Hepatocyte (in vitro differentiated cells): Measurements from ENCODE around the gene SFMBT2. TPM values are rescaled to one million over a fixed set of nuclear protein-coding genes. Genes with fewer than 3 reads are reported as not detected.

Experiments
- DNase-seq: peaks from one replicate; pipeline ENCODE4 v3.0.0-alpha.2; 2016; ENCODE audit warnings: low spot score
- H2AFZ ChIP-seq: fragments of 200-600 bp; sonication (generic); 2 replicates; pipeline ENCODE4 v1.6.0; 2016; ENCODE audit warnings: antibody characterized with exemption, mild to moderate bottlenecking
- H3K27ac ChIP-seq: fragments of 200-600 bp; sonication (generic); 2 replicates; pipeline ENCODE4 v1.5.1; 2016; ENCODE audit warnings: mild to moderate bottlenecking
- H3K27me3 ChIP-seq: fragments of 200-600 bp; sonication (generic); 2 replicates; pipeline ENCODE4 v1.6.1; 2016
- H3K36me3 ChIP-seq: fragments of 200-600 bp; sonication (generic); replicated peaks from 2 replicates; pipeline ENCODE4 v1.5.1; 2016; ENCODE audit warnings: low read depth; ENCODE audit not compliant: insufficient read depth
- H3K4me1 ChIP-seq: fragments of 200-600 bp; sonication (generic); 2 replicates; pipeline ENCODE4 v1.5.1; 2016; ENCODE audit warnings: mild to moderate bottlenecking, moderate library complexity; ENCODE audit not compliant: insufficient read depth
- H3K4me2 ChIP-seq: fragments of 200-600 bp; sonication (generic); 2 replicates; pipeline ENCODE4 v1.6.0; 2016
- H3K4me3 ChIP-seq: fragments of 200-600 bp; sonication (generic); 2 replicates; pipeline ENCODE4 v1.5.1; 2016; ENCODE audit warnings: mild to moderate bottlenecking
- H3K79me2 ChIP-seq: fragments of 200-600 bp; sonication (generic); 2 replicates; pipeline ENCODE4 v1.6.0; 2017; ENCODE audit warnings: mild to moderate bottlenecking
- H3K9me2 ChIP-seq: fragments of 200-600 bp; sonication (generic); replicated peaks from 2 replicates; pipeline ENCODE4 v1.6.0; 2017; ENCODE audit warnings: mild to moderate bottlenecking; ENCODE audit not compliant: insufficient read depth
- H3K9me3 ChIP-seq: fragments of 200-600 bp; sonication (generic); 2 replicates; pipeline ENCODE4 v1.5.1; 2016; ENCODE audit warnings: low read depth, mild to moderate bottlenecking
- H4K20me1 ChIP-seq: fragments of 200-600 bp; sonication (generic); 2 replicates; pipeline ENCODE4 v1.6.0; 2016; ENCODE audit warnings: mild to moderate bottlenecking; ENCODE audit not compliant: insufficient read depth, poor library complexity, severe bottlenecking
- EZH2 ChIP-seq: fragments of 200-600 bp; sonication (generic); IDR thresholded peaks from 2 replicates; pipeline ENCODE4 v1.6.1; 2016; ENCODE audit warnings: antibody characterized with exemption, mild to moderate bottlenecking, borderline replicate concordance
- EZH2phosphoT487 ChIP-seq: fragments of 200-600 bp; sonication (generic); IDR thresholded peaks from one replicate; pipeline ENCODE4 v1.6.1; 2018; ENCODE audit warnings: antibody characterized with exemption, mild to moderate bottlenecking, low read depth, moderate library complexity; ENCODE audit not compliant: unreplicated experiment, severe bottlenecking
- WGBS: methylation state at CpG from one replicate; pipeline ENCODE4 v1.1.6; 2016; ENCODE audit warnings: low lambda C conversion rate; ENCODE audit errors: missing lambda C conversion rate; 5-methylcytosine and 5-hydroxymethylcytosine counted together
- polyA plus RNA-seq: library from polyadenylated mRNA; unstranded; fragments of >200 nt; fragmentation: Nextera tagmentation; extraction: Ambion mirVana; gene quantifications from 2 replicates; pipeline ENCODE4 v1.2.1, GENCODE V29; 2016
- total RNA-seq: library from RNA; depleted of rRNA; stranded (reverse); fragments of >200 nt; gene quantifications from 2 replicates; pipeline ENCODE4 v1.2.3, GENCODE V29; 2014
- TF ChIP-seq, protein P1 (sequence below): fragments of 200-600 bp; sonication (generic); IDR thresholded peaks from 2 replicates; pipeline ENCODE4 v1.5.1; 2016; ENCODE audit warnings: antibody characterized with exemption, mild to moderate bottlenecking; ENCODE audit not compliant: poor library complexity

SFMBT2 gene
- total and polyA plus RNA-seq, 2 experiments from 2014 or later: 1.1 to 3.8 TPM

DNA sequence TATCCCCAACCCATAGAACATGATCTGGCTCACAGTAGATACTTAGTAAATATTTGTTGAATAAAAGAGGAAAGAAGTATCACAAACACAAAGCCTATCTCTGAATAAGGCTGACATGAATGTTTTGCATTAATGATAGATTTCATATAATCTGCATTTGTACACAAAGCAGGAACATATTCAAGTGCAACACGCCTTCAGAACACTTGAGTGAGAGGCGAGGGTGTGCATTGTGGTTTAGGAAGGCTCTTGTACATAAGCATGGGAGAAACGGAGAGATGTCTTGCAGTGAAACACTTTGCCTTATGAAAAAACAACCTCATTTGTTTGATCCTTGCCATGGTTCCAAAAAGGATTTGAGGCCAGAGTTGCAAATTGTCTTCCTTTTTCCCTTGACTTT, 14.1 kb upstream of the SFMBT2 start:
- Histone ChIP-seq H3K27ac (no peak overlapping the region), H3K4me2 (no peak overlapping the region), H4K20me1 (no peaks in the 10 kb centered on the region), H3K36me3 (no peaks in the 10 kb centered on the region), H3K9me3 (no peaks in the 10 kb centered on the region), H3K9me2 (no peaks in the 10 kb centered on the region), H2AFZ (no peak overlapping the region), H3K4me1 (no peaks in the 10 kb centered on the region), H3K27me3 (peaks cover 59% of the 10 kb centered on the region), H3K4me3 (no peak overlapping the region), H3K79me2 (no peaks in the 10 kb centered on the region)
- WGBS: 87% methylated on average over 3 of the region's 3 CpGs
- no peak for TF ChIP-seq EZH2phosphoT487
- DNase-seq: no peak

DNA sequence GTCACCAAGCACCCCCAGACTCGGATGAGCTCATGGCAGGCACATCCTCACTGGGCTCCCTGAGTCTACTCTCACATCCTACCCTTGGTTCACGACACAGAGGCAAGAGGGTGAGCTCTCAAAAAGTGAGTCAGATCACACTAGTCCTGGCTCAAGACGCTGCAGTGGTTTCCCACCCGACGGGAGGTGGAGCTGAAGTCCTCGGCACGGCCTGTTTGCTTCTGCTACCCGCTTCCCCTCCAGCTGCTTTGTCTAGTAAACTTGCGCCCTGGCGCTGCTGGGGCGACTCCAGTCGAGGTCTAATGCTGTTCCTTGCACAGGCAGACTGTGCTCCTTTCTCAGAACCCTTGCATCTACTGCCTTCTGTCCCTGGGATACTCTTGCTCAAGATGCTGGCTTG, 13.5 kb upstream of the SFMBT2 start:
- 58% methylated on average over 12 of the region's 12 CpGs for WGBS
- Histone ChIP-seq H3K27me3 (peaks cover 65% of the 10 kb centered on the region), H3K4me3 (no peak overlapping the region)

DNA sequence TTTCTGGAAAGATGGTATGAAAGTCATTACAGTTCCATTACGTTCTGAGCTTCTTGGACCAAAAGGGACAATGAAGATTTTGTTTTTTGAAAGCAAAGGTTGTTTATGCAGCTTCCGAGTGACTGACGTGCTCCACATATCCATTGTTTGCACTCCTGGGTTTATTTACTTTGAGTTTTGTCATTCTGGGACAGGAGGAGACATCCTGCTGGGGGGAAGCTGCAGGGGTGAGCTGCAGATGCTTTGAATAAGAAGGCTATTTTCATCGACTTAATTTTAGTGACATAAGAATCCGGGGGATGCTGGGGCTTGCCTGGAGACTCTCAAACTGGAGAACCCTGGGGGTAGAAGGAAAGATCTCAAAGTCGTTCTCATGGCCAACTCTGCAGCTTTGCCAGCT, 12.7 kb upstream of the SFMBT2 start:
- Histone ChIP-seq H3K4me1 (no peaks in the 10 kb centered on the region), H3K27ac (no peak overlapping the region), H3K27me3 (peaks cover 71% of the 10 kb centered on the region), H4K20me1 (no peaks in the 10 kb centered on the region), H3K4me3 (no peak overlapping the region), H3K4me2 (no peak overlapping the region), H3K9me2 (no peaks in the 10 kb centered on the region), H2AFZ (no peak overlapping the region), H3K79me2 (no peaks in the 10 kb centered on the region), H3K36me3 (no peaks in the 10 kb centered on the region), H3K9me3 (no peaks in the 10 kb centered on the region)
- WGBS: 12% methylated on average over 6 of the region's 6 CpGs
- no peak for DNase-seq
- TF ChIP-seq EZH2 (no peak), EZH2phosphoT487 (no peak)
- TF ChIP-seq, protein P1, sequence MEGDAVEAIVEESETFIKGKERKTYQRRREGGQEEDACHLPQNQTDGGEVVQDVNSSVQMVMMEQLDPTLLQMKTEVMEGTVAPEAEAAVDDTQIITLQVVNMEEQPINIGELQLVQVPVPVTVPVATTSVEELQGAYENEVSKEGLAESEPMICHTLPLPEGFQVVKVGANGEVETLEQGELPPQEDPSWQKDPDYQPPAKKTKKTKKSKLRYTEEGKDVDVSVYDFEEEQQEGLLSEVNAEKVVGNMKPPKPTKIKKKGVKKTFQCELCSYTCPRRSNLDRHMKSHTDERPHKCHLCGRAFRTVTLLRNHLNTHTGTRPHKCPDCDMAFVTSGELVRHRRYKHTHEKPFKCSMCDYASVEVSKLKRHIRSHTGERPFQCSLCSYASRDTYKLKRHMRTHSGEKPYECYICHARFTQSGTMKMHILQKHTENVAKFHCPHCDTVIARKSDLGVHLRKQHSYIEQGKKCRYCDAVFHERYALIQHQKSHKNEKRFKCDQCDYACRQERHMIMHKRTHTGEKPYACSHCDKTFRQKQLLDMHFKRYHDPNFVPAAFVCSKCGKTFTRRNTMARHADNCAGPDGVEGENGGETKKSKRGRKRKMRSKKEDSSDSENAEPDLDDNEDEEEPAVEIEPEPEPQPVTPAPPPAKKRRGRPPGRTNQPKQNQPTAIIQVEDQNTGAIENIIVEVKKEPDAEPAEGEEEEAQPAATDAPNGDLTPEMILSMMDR: no peak

More for the DNA sequence above, 13.5 kb upstream of the SFMBT2 start:
- H3K27ac ChIP-seq: no peak overlapping the region
- H3K9me3 ChIP-seq: no peaks in the 10 kb centered on the region
- H3K36me3 ChIP-seq: no peaks in the 10 kb centered on the region
- H4K20me1 ChIP-seq: no peaks in the 10 kb centered on the region
- TF ChIP-seq EZH2 (no peak), EZH2phosphoT487 (no peak)
- TF ChIP-seq, protein P1: no peak
- H3K79me2 ChIP-seq: no peaks in the 10 kb centered on the region
- DNase-seq: peak; percentile 7
- H2AFZ ChIP-seq: no peak overlapping the region
- H3K4me2 ChIP-seq: no peak overlapping the region
- no peaks in the 10 kb centered on the region for H3K4me1 ChIP-seq
- H3K9me2 ChIP-seq: no peaks in the 10 kb centered on the region

DNA sequence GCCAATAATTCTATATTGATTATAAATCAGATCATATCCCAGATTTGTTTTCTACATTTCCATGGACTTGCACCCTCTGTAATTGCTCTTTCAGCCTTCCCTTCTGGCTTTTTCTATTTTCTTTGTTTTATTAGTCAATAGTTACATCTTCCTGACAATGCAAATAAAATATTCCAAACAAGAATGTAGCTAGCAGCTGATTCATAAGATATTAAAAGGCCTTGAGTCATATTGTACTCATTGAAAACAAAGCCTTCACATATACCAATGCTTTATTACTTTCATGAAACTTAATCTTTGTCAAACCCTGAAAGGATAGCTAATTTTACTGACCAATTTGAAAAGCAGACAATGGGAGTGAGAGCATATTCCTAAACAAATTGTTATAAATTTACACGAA, 10.7 kb upstream of the SFMBT2 start:
- no peak overlapping the region for H2AFZ ChIP-seq
- no peaks in the 10 kb centered on the region for H3K36me3 ChIP-seq
- no peak for DNase-seq
- H3K4me2 ChIP-seq: no peak overlapping the region
- no peak overlapping the region for H3K27ac ChIP-seq
- H3K4me1 ChIP-seq: no peaks in the 10 kb centered on the region
- TF ChIP-seq, protein P1: no peak
- TF ChIP-seq EZH2phosphoT487 (no peak), EZH2 (no peak)
- WGBS: 76% methylated on average over 1 of the region's 1 CpG
- peaks cover 71% of the 10 kb centered on the region for H3K27me3 ChIP-seq
- H4K20me1 ChIP-seq: no peaks in the 10 kb centered on the region
- no peak overlapping the region for H3K4me3 ChIP-seq
- H3K9me3 ChIP-seq: no peaks in the 10 kb centered on the region
- H3K9me2 ChIP-seq: no peaks in the 10 kb centered on the region
- no peaks in the 10 kb centered on the region for H3K79me2 ChIP-seq
